Left ventricle myocardium inferior (tissue), 1 donor: ENCODE data around the gene CMIP. TPM values are rescaled to one million over a fixed set of nuclear protein-coding genes. Genes with fewer than 3 reads are reported as not detected.
A peak's percentile ranks its signal among the peaks of the same experiment; 100 is the strongest.

Experiments
- DNase-seq: peaks from one replicate; pipeline ENCODE4 v3.0.0-alpha.2; 2020
- H3K27ac ChIP-seq: fragments of 200-600 bp; replicated peaks from 2 replicates; pipeline ENCODE4 v1.8.0; 2021
- H3K27me3 ChIP-seq: fragments of 200-600 bp; 2 replicates; pipeline ENCODE4 v1.8.0; 2021; ENCODE audit warnings: low read depth
- H3K36me3 ChIP-seq: fragments of 200-600 bp; 2 replicates; pipeline ENCODE4 v1.8.0; 2021
- H3K4me1 ChIP-seq: fragments of 200-600 bp; 2 replicates; pipeline ENCODE4 v1.8.0; 2021
- H3K4me3 ChIP-seq: fragments of 200-600 bp; 2 replicates; pipeline ENCODE4 v1.8.0; 2021; ENCODE audit warnings: mild to moderate bottlenecking, moderate library complexity
- H3K9me3 ChIP-seq: fragments of 200-600 bp; replicated peaks from 2 replicates; pipeline ENCODE4 v1.8.0; 2021
- CTCF ChIP-seq: fragments of 200-600 bp; IDR thresholded peaks from 2 replicates; pipeline ENCODE4 v1.8.0; 2021; ENCODE audit warnings: antibody characterized with exemption, mild to moderate bottlenecking, borderline replicate concordance
- intact Hi-C: fragments of 100-400 bp; cut with micrococcal nuclease; formaldehyde crosslinking; loops from one replicate; pipeline ENCODE4 v1.11.0; 2022
- total RNA-seq: library from RNA; stranded (reverse); fragmentation: NEBNext Ultra II Directional; extraction: Animal tissue kit (Norgen Biotek cat#: 25700); gene quantifications from one replicate; pipeline ENCODE4 v1.2.1, GENCODE V29; 2021
- donor health status: DM: no; HTN: yes; CAD: no; lungs with severe emphysema.

CMIP gene
- total RNA-seq, 1 donor from 2014 or later: 11.2 TPM

- Histone ChIP-seq H3K27me3 (no peaks in the 10 kb centered on the region), H3K4me3 (no peak overlapping the region), H3K36me3 (no peaks in the 10 kb centered on the region), H3K4me1 (peaks cover 86% of the 10 kb centered on the region), H3K9me3 (no peaks in the 10 kb centered on the region), H3K27ac (no peak overlapping the region)
- intact Hi-C loops: no loop called here
- TF ChIP-seq CTCF: no peak
- DNase-seq: no peak
These were observed 52.1 kb downstream of the CMIP start for GRCh38 chr16:81496742-81497141.

GRCh38 chr16:81497690-81498089 lies 53.1 kb downstream of the CMIP start:
- H3K27me3 ChIP-seq: no peaks in the 10 kb centered on the region
- no peaks in the 10 kb centered on the region for H3K9me3 ChIP-seq
- no peak for DNase-seq
- H3K27ac ChIP-seq: peak overlapping the region; percentile 52
- no peaks in the 10 kb centered on the region for H3K36me3 ChIP-seq
- no peak overlapping the region for H3K4me3 ChIP-seq
- TF ChIP-seq CTCF: peak; percentile 41
- intact Hi-C loops: no loop called here
- H3K4me1 ChIP-seq: peaks cover 86% of the 10 kb centered on the region

- intact Hi-C loops: no loop called here
These were observed 53.7 kb downstream of the CMIP start for GRCh38 chr16:81498351-81498750.

GRCh38 chr16:81499576-81500380 lies 55.2 kb downstream of the CMIP start:
- Histone ChIP-seq H3K27ac (no peak overlapping the region), H3K4me1 (peaks cover 77% of the 10 kb centered on the region), H3K4me3 (no peak overlapping the region), H3K27me3 (no peaks in the 10 kb centered on the region), H3K36me3 (no peaks in the 10 kb centered on the region), H3K9me3 (no peaks in the 10 kb centered on the region)
- intact Hi-C loops: no loop called here
- no peak for TF ChIP-seq CTCF
- no peak for DNase-seq

More at GRCh38 chr16:81498351-81498750, 53.7 kb downstream of the CMIP start:
- no peak for TF ChIP-seq CTCF
- no peaks in the 10 kb centered on the region for H3K36me3 ChIP-seq
- DNase-seq: no peak
- peaks cover 86% of the 10 kb centered on the region for H3K4me1 ChIP-seq
- no peak overlapping the region for H3K27ac ChIP-seq
- H3K4me3 ChIP-seq: no peak overlapping the region
- no peaks in the 10 kb centered on the region for H3K27me3 ChIP-seq
- H3K9me3 ChIP-seq: no peaks in the 10 kb centered on the region

- Histone ChIP-seq H3K36me3 (no peaks in the 10 kb centered on the region), H3K9me3 (no peaks in the 10 kb centered on the region), H3K27me3 (no peaks in the 10 kb centered on the region), H3K4me1 (peaks cover 65% of the 10 kb centered on the region), H3K4me3 (no peak overlapping the region), H3K27ac (peak overlapping the region; percentile 33)
- TF ChIP-seq CTCF: no peak
- intact Hi-C loops: no loop called here
- no peak for DNase-seq
These were observed 56.4 kb downstream of the CMIP start for GRCh38 chr16:81500833-81501521.
